ENCODE measurements around the gene FGF1. TPM values are rescaled to one million over a fixed set of nuclear protein-coding genes. Genes with fewer than 3 reads are reported as not detected.

The FGF1 gene
- under 1 TPM; 0.33 to 0.34 TPM for total RNA-seq

GRCh38 chr5:142685418-142686209, at the start of gene FGF1:
FGF1 (minus strand) TSS chr5:142686090; CDS start chr5:142614127, 71,963 bp downstream.

Other genes with a start within 250 kb of the FGF1 start
- gene ARHGAP26, start 84.3 kb upstream of the FGF1 start, total RNA-seq, result 10 to 100 TPM in 1 of 2 donors, 1 to 10 TPM in 1; 2.0 to 13.8 TPM

All from melanocyte of skin (primary cell).